Measurements from ENCODE around the gene CYYR1.

Gene CYYR1

GRCh38 chr21:26554365-26554764, 18.7 kb downstream of the CYYR1 start:
- no peak for DNase-seq (ENCODE audit: low read depth in 1 of 2, low spot score in 1 of 2)

GRCh38 chr21:26553898-26554297, 19.2 kb downstream of the CYYR1 start:
- no peak for DNase-seq (ENCODE audit: low read depth in 1 of 2, low spot score in 1 of 2)

GRCh38 chr21:26550326-26550725, 22.8 kb downstream of the CYYR1 start:
- DNase-seq (ENCODE audit: low read depth in 1 of 2, low spot score in 1 of 2) = no peak

GRCh38 chr21:26546446-26547097, 26.5 kb downstream of the CYYR1 start:
- no peak for DNase-seq (ENCODE audit: low read depth in 1 of 2, low spot score in 1 of 2)

- no peak for DNase-seq (ENCODE audit: low read depth in 1 of 2, low spot score in 1 of 2)
Observed at GRCh38 chr21:26544201-26544775, 28.8 kb downstream of the CYYR1 start.

GRCh38 chr21:26540651-26541050, 32.4 kb downstream of the CYYR1 start:
- no peak for DNase-seq (ENCODE audit: low read depth in 1 of 2, low spot score in 1 of 2)

GRCh38 chr21:26539566-26539965, 33.5 kb downstream of the CYYR1 start:
- DNase-seq (ENCODE audit: low read depth in 1 of 2, low spot score in 1 of 2) = no peak

GRCh38 chr21:26534517-26534916, 38.6 kb downstream of the CYYR1 start:
- no peak for DNase-seq (ENCODE audit: low read depth in 1 of 2, low spot score in 1 of 2)

- no peak for DNase-seq (ENCODE audit: low read depth in 1 of 2, low spot score in 1 of 2)
Observed at GRCh38 chr21:26532208-26532607, 40.9 kb downstream of the CYYR1 start.

GRCh38 chr21:26529526-26529925, 43.6 kb downstream of the CYYR1 start:
- no peak for DNase-seq (ENCODE audit: low read depth in 1 of 2, low spot score in 1 of 2)

GRCh38 chr21:26528882-26529281, 44.2 kb downstream of the CYYR1 start:
- DNase-seq (ENCODE audit: low read depth in 1 of 2, low spot score in 1 of 2) = no peak

- no peak for DNase-seq (ENCODE audit: low read depth in 1 of 2, low spot score in 1 of 2)
Observed at GRCh38 chr21:26522704-26523103, 50.4 kb downstream of the CYYR1 start.

- DNase-seq (ENCODE audit: low read depth in 1 of 2, low spot score in 1 of 2) = no peak
Observed at GRCh38 chr21:26519142-26519541, 53.9 kb downstream of the CYYR1 start.

- no peak for DNase-seq (ENCODE audit: low read depth in 1 of 2, low spot score in 1 of 2)
Observed at GRCh38 chr21:26515257-26515656, 57.8 kb downstream of the CYYR1 start.

- no peak for DNase-seq (ENCODE audit: low read depth in 1 of 2, low spot score in 1 of 2)
Observed at GRCh38 chr21:26513212-26513611, 59.9 kb downstream of the CYYR1 start.

- no peak for DNase-seq (ENCODE audit: low read depth in 1 of 2, low spot score in 1 of 2)
Observed at GRCh38 chr21:26512664-26513063, 60.4 kb downstream of the CYYR1 start.

- no peak for DNase-seq (ENCODE audit: low read depth in 1 of 2, low spot score in 1 of 2)
Observed at GRCh38 chr21:26508903-26509302, 64.2 kb downstream of the CYYR1 start.

GRCh38 chr21:26506956-26507355, 66.1 kb downstream of the CYYR1 start:
- DNase-seq (ENCODE audit: low read depth in 1 of 2, low spot score in 1 of 2) = no peak

GRCh38 chr21:26505211-26505610, 67.9 kb downstream of the CYYR1 start:
- DNase-seq (ENCODE audit: low read depth in 1 of 2, low spot score in 1 of 2) = no peak

- no peak for DNase-seq (ENCODE audit: low read depth in 1 of 2, low spot score in 1 of 2)
Observed at GRCh38 chr21:26503414-26503813, 69.7 kb downstream of the CYYR1 start.

- no peak for DNase-seq (ENCODE audit: low read depth in 1 of 2, low spot score in 1 of 2)
Observed at GRCh38 chr21:26501495-26502021, 71.5 kb downstream of the CYYR1 start.

GRCh38 chr21:26499495-26499894, 73.6 kb downstream of the CYYR1 start:
- DNase-seq (ENCODE audit: low read depth in 1 of 2, low spot score in 1 of 2) = no peak

- no peak for DNase-seq (ENCODE audit: low read depth in 1 of 2, low spot score in 1 of 2)
Observed at GRCh38 chr21:26495283-26495849, 77.7 kb downstream of the CYYR1 start.
